Gastrocnemius medialis (tissue), 4 donors: Measurements from ENCODE around the gene TWIST2. TPM values are rescaled to one million over a fixed set of nuclear protein-coding genes. Genes with fewer than 3 reads are reported as not detected.

Experiments
- ATAC-seq, 2 donors: fragments of 150-250 bp; one replicate each; pipeline ENCODE4 v1.9.1; 2016
- DNase-seq, 2 donors: peaks; one replicate each; pipeline ENCODE4 v3.0.0-alpha.2; 2019
- H3K27ac ChIP-seq, 4 donors: fragments of 200-600 bp; sonication (generic); 1 replicate in 1 of 4; 2 replicates in 3 of 4; pipeline ENCODE4 v1.5.1; 2016 to 2018; ENCODE audit warnings: mild to moderate bottlenecking in 2 of 4, moderate library complexity in 1 of 4
- H3K27me3 ChIP-seq, 3 donors: fragments of 200-600 bp; sonication (generic) in 2 of 3; 1 replicate in 1 of 3; 2 replicates in 2 of 3; pipeline versions ENCODE4 v1.5.1 to v1.6.0; 2016 to 2019; ENCODE audit warnings: mild to moderate bottlenecking in 1 of 3, moderate library complexity in 1 of 3
- H3K36me3 ChIP-seq, 2 donors: fragments of 200-600 bp; sonication (generic) in 1 of 2; one replicate each; pipeline ENCODE4 v1.5.1; 2017 to 2018
- H3K4me1 ChIP-seq, 2 donors: fragments of 200-600 bp; sonication (generic) in 1 of 2; one replicate each; pipeline ENCODE4 v1.5.1; 2016 to 2017; ENCODE audit warnings: mild to moderate bottlenecking in 2 of 2
- H3K4me3 ChIP-seq, 4 donors: fragments of 200-600 bp; sonication (generic) in 3 of 4; 1 replicate in 1 of 4; 2 replicates in 3 of 4; pipeline ENCODE4 v1.5.1; 2016 to 2019; ENCODE audit warnings: mild to moderate bottlenecking in 2 of 4
- H3K9me3 ChIP-seq, 3 donors: fragments of 200-600 bp; sonication (generic) in 2 of 3; 1 replicate in 1 of 3; 2 replicates in 2 of 3; pipeline ENCODE4 v1.5.1; 2016 to 2019
- CTCF ChIP-seq, 5 experiments: fragments of 450-650 bp in 3 of 5; fragments of 200-600 bp in 2 of 5; sonication (generic) in 2 of 5; IDR thresholded peaks in 4 of 5; conservative IDR thresholded peaks in 1 of 5; 1 replicate in 4 of 5; 2 replicates in 1 of 5; pipeline ENCODE4 v1.5.1; 2016 to 2019; ENCODE audit warnings: antibody characterized with exemption in 5 of 5, mild to moderate bottlenecking in 3 of 5, moderate library complexity in 3 of 5
- POLR2A ChIP-seq, 2 donors: fragments of 450-650 bp; IDR thresholded peaks; one replicate each; pipeline ENCODE4 v1.6.1; 2017; ENCODE audit warnings: antibody characterized with exemption in 2 of 2, mild to moderate bottlenecking in 2 of 2, moderate library complexity in 2 of 2
- in situ Hi-C, 4 donors: fragments of 200-750 bp; cut with MboI; loops; one replicate each; pipeline versions ENCODE4 v1.15.0 to v1.8.0; 2017; ENCODE audit warnings: low sequenced_read_pairs in 4 of 4
- intact Hi-C: fragments of 100-400 bp; cut with DNase I; formaldehyde crosslinking; loops from one replicate; pipeline ENCODE4 v1.15.1; 2023; ENCODE audit warnings: low total_unique reads
- total RNA-seq, 4 donors: library from RNA; depleted of rRNA; stranded (reverse); fragments of >200 nt; gene quantifications; one replicate each; pipeline versions ENCODE4 v1.1.0 to v1.2.3, GENCODE V29; 2016

The TWIST2 gene
- total RNA-seq, 4 donors from 2014 or later: 1.9 to 9.3 (median 2.2) TPM

- DNase-seq (no peak), ATAC-seq (no peak)
- Histone ChIP-seq H3K4me3 (no peak overlapping the region), H3K36me3 (no peaks in the 10 kb centered on the region), H3K9me3 (no peaks in the 10 kb centered on the region), H3K4me1 (no peaks in the 10 kb centered on the region), H3K27me3 (peaks cover 0 to 5% (median 0%) of the 10 kb centered on the region in 3 donors), H3K27ac (no peak overlapping the region)
- in situ Hi-C loops (no loop called here), intact Hi-C loops (no loop called here)
- TF ChIP-seq POLR2A (IDR thresholded peaks at IDR 0.05) (no peak), CTCF (IDR thresholded peaks at IDR 0.05 in 4 of 5, conservative IDR thresholded peaks at IDR 0.05 in 1 of 5) (no peak)
Observed at GRCh38 chr2:238914648-238915015, 66.7 kb downstream of the TWIST2 start.

GRCh38 chr2:238915196-238915595 is 67.3 kb downstream of the TWIST2 start:
- no peak overlapping the region for H3K27ac ChIP-seq
- DNase-seq: no peak
- in situ Hi-C loops: no loop called here
- ATAC-seq: no peak
- H3K4me3 ChIP-seq: no peak overlapping the region
- H3K27me3 ChIP-seq: peaks cover 0 to 5% (median 0%) of the 10 kb centered on the region in 3 donors
- H3K36me3 ChIP-seq: no peaks in the 10 kb centered on the region
- no peak for TF ChIP-seq CTCF (IDR thresholded peaks at IDR 0.05 in 4 of 5, conservative IDR thresholded peaks at IDR 0.05 in 1 of 5)
- no peak for TF ChIP-seq POLR2A (IDR thresholded peaks at IDR 0.05)
- intact Hi-C loops: no loop called here
- no peaks in the 10 kb centered on the region for H3K4me1 ChIP-seq
- H3K9me3 ChIP-seq: no peaks in the 10 kb centered on the region

- H3K4me3 ChIP-seq: no peak overlapping the region
- in situ Hi-C loops: no loop called here
- H3K27ac ChIP-seq: no peak overlapping the region
- ATAC-seq (no peak), DNase-seq (no peak)
- no peaks in the 10 kb centered on the region for H3K9me3 ChIP-seq
- intact Hi-C loops: no loop called here
- no peaks in the 10 kb centered on the region for H3K4me1 ChIP-seq
- no peaks in the 10 kb centered on the region for H3K36me3 ChIP-seq
- peaks cover 0 to 5% (median 0%) of the 10 kb centered on the region in 3 donors for H3K27me3 ChIP-seq
- TF ChIP-seq POLR2A (IDR thresholded peaks at IDR 0.05): no peak
- TF ChIP-seq CTCF (IDR thresholded peaks at IDR 0.05 in 4 of 5, conservative IDR thresholded peaks at IDR 0.05 in 1 of 5): no peak
Observed at GRCh38 chr2:238915596-238915995, 67.7 kb downstream of the TWIST2 start.

- no peak overlapping the region for H3K27ac ChIP-seq
- in situ Hi-C loops: no loop called here
- H3K9me3 ChIP-seq: no peaks in the 10 kb centered on the region
- peaks cover 0 to 5% (median 0%) of the 10 kb centered on the region in 3 donors for H3K27me3 ChIP-seq
- no peaks in the 10 kb centered on the region for H3K4me1 ChIP-seq
- intact Hi-C loops: no loop called here
- H3K36me3 ChIP-seq: no peaks in the 10 kb centered on the region
- H3K4me3 ChIP-seq: no peak overlapping the region
- no peak for TF ChIP-seq POLR2A (IDR thresholded peaks at IDR 0.05)
- TF ChIP-seq CTCF (IDR thresholded peaks at IDR 0.05 in 4 of 5, conservative IDR thresholded peaks at IDR 0.05 in 1 of 5): no peak
- no peak for ATAC-seq
- DNase-seq: no peak
Observed at GRCh38 chr2:238916176-238916874, 68.4 kb downstream of the TWIST2 start.
